ENCODE results near the gene CPN1.
"Not testable (repeated sequence)": the region's sequence is repeated elsewhere in the genome, so short reads cannot be mapped to it uniquely, and the experiment has no call there.

Gene CPN1

DNA sequence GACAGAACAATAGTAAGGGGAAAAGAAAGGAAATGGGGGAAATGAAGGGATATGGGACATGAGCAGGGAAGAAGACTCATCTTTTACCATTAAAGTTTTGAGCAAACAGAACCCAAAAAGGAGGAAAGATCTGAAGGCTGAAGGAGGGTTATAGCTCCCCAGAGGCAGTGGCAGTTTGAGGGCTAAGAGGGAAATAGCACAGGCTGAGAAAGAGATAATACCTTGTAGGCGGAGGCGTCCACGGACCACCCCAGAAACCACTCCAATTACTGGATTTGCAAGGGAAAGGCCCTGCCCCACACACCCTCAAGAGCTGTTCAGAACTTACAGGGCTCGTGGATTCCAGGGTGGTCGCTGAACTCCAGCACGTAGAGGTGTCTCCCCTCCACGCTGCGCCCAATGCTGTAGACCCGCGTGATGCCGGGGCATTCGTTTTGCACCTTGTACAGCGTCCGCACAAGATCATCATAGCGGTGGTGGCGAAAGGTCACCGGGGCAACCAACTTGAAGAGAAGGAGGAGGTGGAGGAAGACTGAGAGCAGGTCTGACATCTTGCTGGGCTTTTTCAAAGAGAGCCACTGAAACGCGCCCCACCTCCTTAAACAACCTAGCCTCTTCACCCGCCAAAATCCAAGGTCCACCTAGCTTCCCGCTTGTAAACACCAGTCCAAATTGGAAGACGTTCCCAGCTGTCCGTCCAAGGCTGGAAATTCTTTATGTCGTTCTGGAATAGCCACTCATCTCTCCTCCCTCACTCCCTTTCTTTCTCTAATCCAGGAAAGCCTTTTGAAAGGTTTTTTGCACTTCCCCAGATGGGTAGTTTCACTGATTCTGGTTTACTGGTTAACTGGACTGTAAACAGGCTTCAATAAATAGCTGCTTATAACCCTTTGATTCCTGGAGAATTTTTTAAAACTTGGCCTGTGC, at the start of gene CPN1:
CPN1 (minus strand) TSS at position 795 of the 927 bp plus-strand sequence; CDS start at position 551, 244 bp downstream.
- DNase-seq (ENCODE audit: low read depth in 2 of 2): no peak

GRCh38 chr10:100130831-100131230, 49.2 kb upstream of the CPN1 start:
- DNase-seq (ENCODE audit: low read depth in 2 of 2): no peak

DNA sequence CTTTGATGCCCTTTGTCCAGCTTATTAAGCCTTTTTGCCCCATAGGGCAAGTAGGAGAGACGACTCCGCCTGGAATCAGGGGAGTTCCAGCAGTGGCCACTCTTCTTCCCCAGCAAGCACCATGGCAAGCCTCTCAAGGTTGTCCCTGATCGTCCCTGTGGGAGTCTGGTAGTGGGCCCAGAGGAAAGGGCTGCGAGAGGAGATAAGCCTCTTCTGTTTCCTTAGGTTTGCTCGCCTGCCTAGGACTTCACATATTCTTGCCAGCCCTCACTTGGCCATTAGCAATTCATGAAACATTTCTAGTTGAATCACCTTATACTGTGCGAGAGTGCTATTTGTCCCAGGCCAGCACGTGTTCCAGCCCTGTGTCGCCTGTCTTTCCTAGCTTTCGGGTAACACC, 47.8 kb upstream of the CPN1 start:
- no peak for DNase-seq (ENCODE audit: low read depth in 2 of 2)

- no peak for DNase-seq (ENCODE audit: low read depth in 2 of 2)
Observed at GRCh38 chr10:100128951-100129350, 47.3 kb upstream of the CPN1 start.

DNA sequence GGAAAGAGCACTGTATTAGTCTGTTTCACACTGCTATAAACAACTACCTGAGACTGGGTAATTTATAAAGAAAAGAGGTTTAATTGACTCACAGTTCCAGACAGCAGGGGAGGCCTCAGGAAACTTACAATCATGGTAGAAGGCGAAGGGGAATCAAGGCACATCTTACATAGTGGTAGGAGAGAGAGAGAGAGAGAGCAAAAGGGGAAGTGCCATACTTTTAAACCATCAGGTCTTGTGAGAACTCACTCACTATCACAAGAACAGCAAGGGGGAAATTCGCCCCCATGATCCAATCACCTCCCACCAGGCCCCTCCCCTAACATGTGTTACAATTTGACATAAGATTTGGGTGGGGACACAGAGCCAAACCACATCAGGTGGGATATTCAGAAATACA, 43.7 kb upstream of the CPN1 start:
- DNase-seq (ENCODE audit: low read depth in 2 of 2): not testable (repeated sequence)

- no peak for DNase-seq (ENCODE audit: low read depth in 2 of 2)
Observed at GRCh38 chr10:100124097-100124496, 42.4 kb upstream of the CPN1 start.

- no peak for DNase-seq (ENCODE audit: low read depth in 2 of 2)
Observed at GRCh38 chr10:100122780-100123179, 41.1 kb upstream of the CPN1 start.

GRCh38 chr10:100120550-100120949, 38.9 kb upstream of the CPN1 start:
- no peak for DNase-seq (ENCODE audit: low read depth in 2 of 2)

DNA sequence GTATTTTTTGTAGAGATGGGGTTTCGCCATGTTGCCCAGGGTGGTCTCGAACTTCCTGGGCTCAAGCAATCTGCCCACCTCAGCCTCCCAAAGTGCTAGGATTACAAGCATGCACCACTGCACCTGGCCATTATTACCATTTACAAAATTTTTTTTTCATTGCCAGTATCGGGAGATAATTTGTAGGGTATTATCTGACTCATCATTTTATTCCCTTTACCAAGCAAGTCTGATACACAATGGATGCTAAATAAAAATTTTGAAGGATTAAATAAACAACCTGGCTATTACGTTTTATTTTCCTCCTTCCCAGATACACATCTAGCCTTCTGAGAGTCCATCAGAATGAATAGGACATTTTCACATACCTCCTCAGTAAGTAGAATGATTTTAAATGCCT, 38.1 kb upstream of the CPN1 start:
- no peak for DNase-seq (ENCODE audit: low read depth in 2 of 2)

- DNase-seq (ENCODE audit: low read depth in 2 of 2): no peak
Observed at GRCh38 chr10:100114976-100115770, 33.5 kb upstream of the CPN1 start.

DNA sequence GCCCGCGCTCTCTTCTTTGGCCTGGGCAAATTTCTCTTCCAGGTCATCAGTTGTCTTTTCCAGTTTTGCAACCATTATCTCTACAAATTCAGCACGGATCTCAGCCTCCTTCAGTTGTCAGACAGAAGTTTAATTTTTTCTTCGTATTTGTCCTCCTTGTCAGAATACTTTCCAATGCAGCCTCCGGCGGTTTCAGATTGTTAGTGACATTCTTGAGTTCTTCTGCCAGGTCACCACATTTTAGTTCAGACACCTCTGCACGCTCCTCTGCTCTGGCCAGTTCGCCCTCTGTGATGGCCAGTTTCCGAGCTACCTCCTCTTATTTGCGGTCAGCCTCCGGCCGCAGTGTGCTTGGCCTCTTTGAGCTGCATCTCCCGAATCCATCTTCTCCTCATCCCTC, 32.8 kb upstream of the CPN1 start:
- no peak for DNase-seq (ENCODE audit: low read depth in 2 of 2)

- DNase-seq (ENCODE audit: low read depth in 2 of 2): no peak
Observed at GRCh38 chr10:100109670-100110069, 28.0 kb upstream of the CPN1 start.

GRCh38 chr10:100106865-100107264, 25.2 kb upstream of the CPN1 start:
- DNase-seq (ENCODE audit: low read depth in 2 of 2): no peak

DNA sequence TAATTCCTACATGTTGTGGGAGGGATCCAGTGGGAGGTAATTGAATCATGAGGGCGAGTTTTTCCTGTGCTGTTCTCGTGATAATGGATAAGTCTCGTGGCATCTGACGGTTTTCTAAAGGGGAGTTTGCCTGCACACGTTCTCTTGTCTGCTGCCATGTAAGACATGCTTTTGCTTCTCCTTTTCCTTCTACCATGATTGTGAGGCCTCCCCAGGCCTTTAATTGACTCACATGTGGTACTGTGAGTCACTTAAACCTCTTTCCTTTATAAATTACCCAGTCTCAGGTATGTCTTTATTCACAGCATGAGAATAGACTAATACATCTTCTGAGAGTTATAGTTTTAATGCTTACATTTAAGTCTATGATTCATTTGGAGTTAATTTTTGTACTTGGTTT, 22.6 kb upstream of the CPN1 start:
- no peak for DNase-seq (ENCODE audit: low read depth in 2 of 2)

GRCh38 chr10:100103581-100103980, 21.9 kb upstream of the CPN1 start:
- peak; percentile 15 for DNase-seq (ENCODE audit: low read depth in 2 of 2)

DNA sequence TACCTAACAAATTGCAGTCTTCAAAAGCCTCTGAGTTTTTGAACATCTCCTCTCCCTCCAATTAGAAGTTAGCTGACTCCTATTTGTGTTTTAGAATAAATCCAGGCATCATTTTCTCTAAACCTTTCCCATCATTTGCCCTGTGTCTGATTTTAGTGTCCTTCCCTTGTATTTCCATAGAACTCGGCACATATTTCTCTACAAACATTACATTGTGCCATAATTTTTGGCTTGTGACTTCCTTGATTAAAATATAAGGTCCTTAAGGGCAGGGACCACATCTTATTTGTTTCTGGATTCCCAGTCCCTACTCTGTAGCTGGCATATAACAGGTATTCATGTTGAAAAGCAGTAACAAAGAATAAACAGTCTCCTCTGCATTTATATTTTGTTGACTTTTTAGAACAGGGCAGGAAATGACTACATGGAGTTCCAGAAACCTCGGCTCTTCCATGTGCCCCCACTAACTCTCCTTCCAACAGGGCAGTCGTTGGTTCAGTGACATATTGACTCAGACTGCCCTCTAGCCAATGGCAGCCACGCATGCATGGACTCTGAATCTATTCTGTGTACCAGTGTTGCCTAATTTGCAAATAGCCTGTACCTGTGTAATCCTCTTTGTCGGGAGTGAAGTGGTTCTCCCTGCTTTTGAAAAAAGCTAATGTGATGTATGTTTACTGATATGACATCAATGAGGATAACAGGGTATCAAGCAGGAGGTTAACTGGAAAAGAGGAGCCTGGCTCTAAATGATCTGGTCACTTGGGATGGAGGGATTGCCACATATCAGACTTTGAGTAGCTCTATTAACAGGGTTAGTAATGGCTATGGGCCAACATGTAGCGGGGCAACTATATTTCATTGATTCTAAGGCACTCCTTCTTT, 19.8 kb upstream of the CPN1 start:
- DNase-seq (ENCODE audit: low read depth in 2 of 2): no peak

GRCh38 chr10:100100651-100101184, 19.0 kb upstream of the CPN1 start:
- DNase-seq (ENCODE audit: low read depth in 2 of 2): no peak

- DNase-seq (ENCODE audit: low read depth in 2 of 2): no peak
Observed at GRCh38 chr10:100089241-100089640, 7.6 kb upstream of the CPN1 start.

- DNase-seq (ENCODE audit: low read depth in 2 of 2): not testable (repeated sequence)
Observed at GRCh38 chr10:100086708-100087107, 5.0 kb upstream of the CPN1 start.

- DNase-seq (ENCODE audit: low read depth in 2 of 2): no peak
Observed at GRCh38 chr10:100085596-100085995, 3.9 kb upstream of the CPN1 start.

DNA sequence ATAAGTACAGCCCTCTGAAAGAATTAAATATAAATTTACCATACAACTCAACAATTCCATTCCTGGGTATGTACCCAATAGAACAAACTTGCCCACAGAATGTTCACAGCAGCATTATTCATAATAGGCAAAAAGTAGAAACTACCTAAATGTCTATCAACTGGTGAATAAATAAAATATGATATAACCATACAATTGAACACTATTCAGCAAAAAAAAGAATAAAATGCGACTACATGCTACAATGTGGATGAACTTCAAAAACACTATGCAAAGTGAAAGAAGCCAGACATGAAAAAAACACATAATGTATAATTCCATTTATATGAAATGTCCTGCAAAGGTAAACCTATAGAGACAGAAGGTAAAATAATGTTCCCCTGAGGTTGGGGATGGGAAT, 2.0 kb upstream of the CPN1 start:
- no peak for DNase-seq (ENCODE audit: low read depth in 2 of 2)

GRCh38 chr10:100082276-100082675, 607 bp upstream of the CPN1 start:
- not testable (repeated sequence) for DNase-seq (ENCODE audit: low read depth in 2 of 2)

Measured in fibroblast of skin of left quadriceps (primary cell).